GM12892 (cell line): Measurements from ENCODE around the gene GPR107.

Source experiments
- POLR2A ChIP-seq: IDR thresholded peaks from 2 replicates; pipeline ENCODE4 v1.6.1; 2011; ENCODE audit warnings: low read depth, low read length, control low read depth
- POLR2AphosphoS5 ChIP-seq: IDR thresholded peaks from 2 replicates; pipeline ENCODE4 v1.6.1; 2011; ENCODE audit warnings: low read depth, low read length, control low read depth
- TAF1 ChIP-seq: IDR thresholded peaks from 2 replicates; pipeline ENCODE4 v1.6.1; 2011; ENCODE audit warnings: low read depth, mild to moderate bottlenecking, control low read depth, low read length, borderline replicate concordance

DNA sequence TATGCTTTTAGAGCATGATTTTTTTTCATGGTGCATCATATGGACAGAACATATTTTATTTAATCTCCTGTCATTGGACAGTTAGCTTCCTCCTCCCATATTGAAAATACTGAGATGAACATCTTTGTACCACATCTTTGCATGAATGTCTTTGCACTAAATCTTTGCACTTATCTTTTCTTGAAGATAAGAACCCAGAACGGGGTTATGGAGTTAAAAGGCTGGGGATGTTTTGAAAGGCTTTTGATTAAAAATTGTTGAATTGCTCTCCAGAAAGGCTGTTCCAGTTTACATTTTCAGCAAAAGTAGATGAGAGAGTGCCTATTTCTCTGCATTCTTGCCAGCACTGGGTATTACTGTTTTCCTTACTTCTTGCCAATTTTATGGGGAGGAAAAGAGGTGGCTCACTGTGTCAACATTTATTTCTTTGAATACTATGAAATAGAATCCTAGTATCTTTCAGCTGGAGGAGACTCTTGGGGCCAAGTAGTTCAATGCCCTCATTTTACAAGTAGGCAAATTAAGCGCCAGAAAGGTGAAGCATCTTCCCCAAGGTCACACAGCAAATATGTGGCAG lies 125.7 kb downstream of the GPR107 start:
- TF ChIP-seq TAF1 (no peak), POLR2A (no peak), POLR2AphosphoS5 (no peak)
